ENCODE measurements around the gene MEGF11.

MEGF11 gene

GRCh38 chr15:65963358-65963757, 290.2 kb downstream of the MEGF11 start:
- DNase-seq (ENCODE audit: low read depth, low spot score), result no peak
- no peak for TF ChIP-seq SUZ12 (IDR thresholded peaks at IDR 0.05; ENCODE audit: extremely low read depth, insufficient read depth, insufficient read length)
- no peak for TF ChIP-seq ZNF274 (IDR thresholded peaks at IDR 0.05; ENCODE audit: low read depth, low read length)
- TF ChIP-seq YY1 (IDR thresholded peaks at IDR 0.05; ENCODE audit: insufficient read depth, insufficient read length), result no peak
- Histone ChIP-seq H3K27me3 (ENCODE audit: insufficient read depth, insufficient read length) (no peaks in the 10 kb centered on the region), H3K4me1 (ENCODE audit: insufficient read depth, insufficient read length) (peaks cover 8% of the 10 kb centered on the region), H3K36me3 (ENCODE audit: insufficient read depth, insufficient read length, low read length) (no peaks in the 10 kb centered on the region), H3K9ac (ENCODE audit: insufficient read length, low read depth) (no peak overlapping the region), H3K9me3 (ENCODE audit: insufficient read depth, low read length) (no peaks in the 10 kb centered on the region), H3K4me3 (ENCODE audit: insufficient read length, low read depth) (no peak overlapping the region)

- DNase-seq (ENCODE audit: low read depth, low spot score), result no peak
These were observed 291.4 kb downstream of the MEGF11 start for GRCh38 chr15:65962187-65962586.

GRCh38 chr15:65960586-65960985, 293.0 kb downstream of the MEGF11 start:
- H3K4me1 ChIP-seq (ENCODE audit: insufficient read depth, insufficient read length), result peaks cover 11% of the 10 kb centered on the region
- peaks cover 8% of the 10 kb centered on the region for H3K27me3 ChIP-seq (ENCODE audit: insufficient read depth, insufficient read length)
- TF ChIP-seq ZNF274 (IDR thresholded peaks at IDR 0.05; ENCODE audit: low read depth, low read length), result no peak
- TF ChIP-seq YY1 (IDR thresholded peaks at IDR 0.05; ENCODE audit: insufficient read depth, insufficient read length), result no peak
- TF ChIP-seq SUZ12 (IDR thresholded peaks at IDR 0.05; ENCODE audit: extremely low read depth, insufficient read depth, insufficient read length), result no peak
- no peak for DNase-seq (ENCODE audit: low read depth, low spot score)
- no peaks in the 10 kb centered on the region for H3K9me3 ChIP-seq (ENCODE audit: insufficient read depth, low read length)
- H3K9ac ChIP-seq (ENCODE audit: insufficient read length, low read depth), result no peak overlapping the region
- H3K4me3 ChIP-seq (ENCODE audit: insufficient read length, low read depth), result no peak overlapping the region
- H3K36me3 ChIP-seq (ENCODE audit: insufficient read depth, insufficient read length, low read length), result no peaks in the 10 kb centered on the region

More at GRCh38 chr15:65962187-65962586, 291.4 kb downstream of the MEGF11 start:
- Histone ChIP-seq H3K9ac (ENCODE audit: insufficient read length, low read depth) (no peak overlapping the region), H3K9me3 (ENCODE audit: insufficient read depth, low read length) (no peaks in the 10 kb centered on the region), H3K27me3 (ENCODE audit: insufficient read depth, insufficient read length) (no peaks in the 10 kb centered on the region), H3K4me1 (ENCODE audit: insufficient read depth, insufficient read length) (peaks cover 11% of the 10 kb centered on the region), H3K36me3 (ENCODE audit: insufficient read depth, insufficient read length, low read length) (no peaks in the 10 kb centered on the region), H3K4me3 (ENCODE audit: insufficient read length, low read depth) (no peak overlapping the region)
- TF ChIP-seq YY1 (IDR thresholded peaks at IDR 0.05; ENCODE audit: insufficient read depth, insufficient read length) (no peak), SUZ12 (IDR thresholded peaks at IDR 0.05; ENCODE audit: extremely low read depth, insufficient read depth, insufficient read length) (no peak), ZNF274 (IDR thresholded peaks at IDR 0.05; ENCODE audit: low read depth, low read length) (no peak)

- no peaks in the 10 kb centered on the region for H3K36me3 ChIP-seq (ENCODE audit: insufficient read depth, insufficient read length, low read length)
- H3K27me3 ChIP-seq (ENCODE audit: insufficient read depth, insufficient read length), result peaks cover 8% of the 10 kb centered on the region
- H3K9ac ChIP-seq (ENCODE audit: insufficient read length, low read depth), result no peak overlapping the region
- DNase-seq (ENCODE audit: low read depth, low spot score), result no peak
- no peaks in the 10 kb centered on the region for H3K9me3 ChIP-seq (ENCODE audit: insufficient read depth, low read length)
- no peak overlapping the region for H3K4me3 ChIP-seq (ENCODE audit: insufficient read length, low read depth)
- peaks cover 10% of the 10 kb centered on the region for H3K4me1 ChIP-seq (ENCODE audit: insufficient read depth, insufficient read length)
- TF ChIP-seq SUZ12 (IDR thresholded peaks at IDR 0.05; ENCODE audit: extremely low read depth, insufficient read depth, insufficient read length) (no peak), YY1 (IDR thresholded peaks at IDR 0.05; ENCODE audit: insufficient read depth, insufficient read length) (no peak), ZNF274 (IDR thresholded peaks at IDR 0.05; ENCODE audit: low read depth, low read length) (no peak)
These were observed 294.7 kb downstream of the MEGF11 start for GRCh38 chr15:65958835-65959234.

GRCh38 chr15:65957451-65957850, 296.1 kb downstream of the MEGF11 start:
- DNase-seq (ENCODE audit: low read depth, low spot score), result no peak
- H3K27me3 ChIP-seq (ENCODE audit: insufficient read depth, insufficient read length), result peaks cover 19% of the 10 kb centered on the region

GRCh38 chr15:65956899-65957298, 296.7 kb downstream of the MEGF11 start:
- peaks cover 19% of the 10 kb centered on the region for H3K27me3 ChIP-seq (ENCODE audit: insufficient read depth, insufficient read length)
- no peaks in the 10 kb centered on the region for H3K9me3 ChIP-seq (ENCODE audit: insufficient read depth, low read length)
- no peak for DNase-seq (ENCODE audit: low read depth, low spot score)
- TF ChIP-seq SUZ12 (IDR thresholded peaks at IDR 0.05; ENCODE audit: extremely low read depth, insufficient read depth, insufficient read length) (no peak), YY1 (IDR thresholded peaks at IDR 0.05; ENCODE audit: insufficient read depth, insufficient read length) (no peak), ZNF274 (IDR thresholded peaks at IDR 0.05; ENCODE audit: low read depth, low read length) (no peak)
- no peak overlapping the region for H3K9ac ChIP-seq (ENCODE audit: insufficient read length, low read depth)
- H3K36me3 ChIP-seq (ENCODE audit: insufficient read depth, insufficient read length, low read length), result no peaks in the 10 kb centered on the region
- peaks cover 17% of the 10 kb centered on the region for H3K4me1 ChIP-seq (ENCODE audit: insufficient read depth, insufficient read length)
- H3K4me3 ChIP-seq (ENCODE audit: insufficient read length, low read depth), result no peak overlapping the region

More at GRCh38 chr15:65957451-65957850, 296.1 kb downstream of the MEGF11 start:
- Histone ChIP-seq H3K4me1 (ENCODE audit: insufficient read depth, insufficient read length) (peaks cover 17% of the 10 kb centered on the region), H3K9ac (ENCODE audit: insufficient read length, low read depth) (no peak overlapping the region), H3K4me3 (ENCODE audit: insufficient read length, low read depth) (no peak overlapping the region), H3K9me3 (ENCODE audit: insufficient read depth, low read length) (no peaks in the 10 kb centered on the region), H3K36me3 (ENCODE audit: insufficient read depth, insufficient read length, low read length) (no peaks in the 10 kb centered on the region)
- TF ChIP-seq ZNF274 (IDR thresholded peaks at IDR 0.05; ENCODE audit: low read depth, low read length) (no peak), YY1 (IDR thresholded peaks at IDR 0.05; ENCODE audit: insufficient read depth, insufficient read length) (no peak), SUZ12 (IDR thresholded peaks at IDR 0.05; ENCODE audit: extremely low read depth, insufficient read depth, insufficient read length) (no peak)

GRCh38 chr15:65956307-65956706, 297.2 kb downstream of the MEGF11 start:
- no peaks in the 10 kb centered on the region for H3K9me3 ChIP-seq (ENCODE audit: insufficient read depth, low read length)
- H3K9ac ChIP-seq (ENCODE audit: insufficient read length, low read depth), result no peak overlapping the region
- peaks cover 19% of the 10 kb centered on the region for H3K27me3 ChIP-seq (ENCODE audit: insufficient read depth, insufficient read length)
- H3K4me3 ChIP-seq (ENCODE audit: insufficient read length, low read depth), result no peak overlapping the region
- TF ChIP-seq YY1 (IDR thresholded peaks at IDR 0.05; ENCODE audit: insufficient read depth, insufficient read length) (no peak), ZNF274 (IDR thresholded peaks at IDR 0.05; ENCODE audit: low read depth, low read length) (no peak)
- no peaks in the 10 kb centered on the region for H3K36me3 ChIP-seq (ENCODE audit: insufficient read depth, insufficient read length, low read length)
- DNase-seq (ENCODE audit: low read depth, low spot score), result no peak
- peaks cover 17% of the 10 kb centered on the region for H3K4me1 ChIP-seq (ENCODE audit: insufficient read depth, insufficient read length)
